Peyer's patch (tissue), 4 donors: ENCODE results near the gene EIF4E1B. TPM values are rescaled to one million over a fixed set of nuclear protein-coding genes. Genes with fewer than 3 reads are reported as not detected.

Source experiments
- DNase-seq, 3 donors: peaks; one replicate each; pipeline ENCODE4 v3.0.0-alpha.2; 2017 to 2019
- H3K27ac ChIP-seq, 4 donors: fragments of 200-600 bp; sonication (generic); one replicate each; pipeline ENCODE4 v1.5.1; 2016 to 2019
- H3K27me3 ChIP-seq, 2 donors: fragments of 200-600 bp; sonication (generic); one replicate each; pipeline ENCODE4 v1.5.1; 2019
- H3K36me3 ChIP-seq, 3 donors: fragments of 200-600 bp; sonication (generic); one replicate each; pipeline ENCODE4 v1.5.1; 2016 to 2019
- H3K4me1 ChIP-seq, 4 donors: fragments of 200-600 bp; sonication (generic); one replicate each; pipeline ENCODE4 v1.5.1; 2016 to 2019
- H3K4me3 ChIP-seq, 4 donors: fragments of 200-600 bp; sonication (generic); 1 replicate in 3 of 4; 2 replicates in 1 of 4; pipeline ENCODE4 v1.5.1; 2016 to 2019; ENCODE audit warnings: mild to moderate bottlenecking in 1 of 4
- H3K9me3 ChIP-seq, 4 donors: fragments of 200-600 bp; sonication (generic); one replicate each; pipeline ENCODE4 v1.5.1; 2016 to 2019; ENCODE audit warnings: mild to moderate bottlenecking in 1 of 4
- POLR2A ChIP-seq, 2 donors: fragments of 450-650 bp; IDR thresholded peaks; one replicate each; pipeline ENCODE4 v1.5.1; 2017; ENCODE audit warnings: antibody characterized with exemption in 2 of 2, mild to moderate bottlenecking in 2 of 2, moderate library complexity in 2 of 2
- total RNA-seq, 4 donors: library from RNA; depleted of rRNA; stranded (reverse); fragments of >200 nt; gene quantifications; one replicate each; pipeline ENCODE4 v1.1.0, GENCODE V29; 2016
- TF ChIP-seq, protein P1 (sequence below), 6 experiments: fragments of 450-650 bp in 4 of 6; fragments of 200-600 bp in 2 of 6; sonication (generic) in 1 of 6; IDR thresholded peaks; one replicate each; pipeline ENCODE4 v1.5.1; 2017 to 2019; ENCODE audit warnings: antibody characterized with exemption in 6 of 6, mild to moderate bottlenecking in 3 of 6, moderate library complexity in 1 of 6

EIF4E1B gene
- total RNA-seq, 4 donors from 2014 or later, result not detected

DNA sequence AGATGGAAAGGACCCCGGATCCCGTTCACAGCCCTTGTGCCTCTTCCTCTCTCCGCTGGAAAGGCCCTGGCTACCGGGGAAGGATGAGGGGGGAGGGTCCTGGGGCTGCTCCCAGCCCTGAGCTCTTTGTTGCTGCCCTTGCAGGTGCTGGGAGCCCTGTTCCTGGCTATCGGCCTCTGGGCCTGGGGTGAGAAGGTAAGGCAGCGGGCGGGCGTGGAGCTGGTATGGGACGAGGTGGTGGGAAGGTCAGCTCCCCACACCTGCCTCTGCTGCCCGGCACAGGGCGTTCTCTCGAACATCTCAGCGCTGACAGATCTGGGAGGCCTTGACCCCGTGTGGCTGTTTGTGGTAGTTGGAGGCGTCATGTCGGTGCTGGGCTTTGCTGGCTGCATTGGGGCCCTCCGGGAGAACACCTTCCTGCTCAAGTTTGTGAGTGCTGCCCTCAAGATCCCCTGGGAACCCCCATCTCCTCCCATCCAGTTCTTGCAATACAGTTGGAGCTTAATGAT, 21.1 kb downstream of the EIF4E1B start:
- Histone ChIP-seq H3K4me3 (no peak overlapping the region), H3K27me3 (no peaks in the 10 kb centered on the region), H3K27ac (no peak overlapping the region), H3K36me3 (peaks cover 0 to 14% (median 0%) of the 10 kb centered on the region in 3 donors), H3K4me1 (peaks cover 0 to 18% (median 12%) of the 10 kb centered on the region in 4 donors), H3K9me3 (no peaks in the 10 kb centered on the region)
- DNase-seq, result no peak
- no peak for TF ChIP-seq POLR2A (IDR thresholded peaks at IDR 0.05)

DNA sequence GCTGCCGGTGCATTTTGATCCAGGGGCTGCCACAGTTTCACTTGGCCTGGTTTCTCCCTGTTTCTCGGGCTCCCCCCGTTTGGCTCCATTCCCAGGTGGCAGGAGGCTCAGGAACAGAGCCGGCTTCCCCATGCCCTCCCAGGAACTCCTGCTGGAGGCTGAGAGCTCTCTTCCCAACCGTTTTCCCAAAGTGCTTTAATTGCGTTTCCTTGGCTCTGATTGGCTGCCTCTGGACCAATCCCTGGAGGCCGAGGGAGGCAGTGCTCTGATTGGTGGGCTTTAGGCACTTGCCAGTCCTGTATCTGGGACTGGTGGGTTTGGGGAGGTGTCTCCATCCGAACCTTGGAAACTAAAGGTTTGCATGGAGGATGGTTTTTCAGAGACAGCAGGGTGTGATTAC, 21.7 kb downstream of the EIF4E1B start:
- DNase-seq, result no peak
- H3K27ac ChIP-seq, result no peak overlapping the region
- H3K27me3 ChIP-seq, result no peaks in the 10 kb centered on the region
- peaks cover 0 to 15% (median 11%) of the 10 kb centered on the region in 4 donors for H3K4me1 ChIP-seq
- no peak overlapping the region for H3K4me3 ChIP-seq
- H3K36me3 ChIP-seq, result peaks cover 0 to 20% (median 0%) of the 10 kb centered on the region in 3 donors
- H3K9me3 ChIP-seq, result no peaks in the 10 kb centered on the region
- TF ChIP-seq, protein P1, sequence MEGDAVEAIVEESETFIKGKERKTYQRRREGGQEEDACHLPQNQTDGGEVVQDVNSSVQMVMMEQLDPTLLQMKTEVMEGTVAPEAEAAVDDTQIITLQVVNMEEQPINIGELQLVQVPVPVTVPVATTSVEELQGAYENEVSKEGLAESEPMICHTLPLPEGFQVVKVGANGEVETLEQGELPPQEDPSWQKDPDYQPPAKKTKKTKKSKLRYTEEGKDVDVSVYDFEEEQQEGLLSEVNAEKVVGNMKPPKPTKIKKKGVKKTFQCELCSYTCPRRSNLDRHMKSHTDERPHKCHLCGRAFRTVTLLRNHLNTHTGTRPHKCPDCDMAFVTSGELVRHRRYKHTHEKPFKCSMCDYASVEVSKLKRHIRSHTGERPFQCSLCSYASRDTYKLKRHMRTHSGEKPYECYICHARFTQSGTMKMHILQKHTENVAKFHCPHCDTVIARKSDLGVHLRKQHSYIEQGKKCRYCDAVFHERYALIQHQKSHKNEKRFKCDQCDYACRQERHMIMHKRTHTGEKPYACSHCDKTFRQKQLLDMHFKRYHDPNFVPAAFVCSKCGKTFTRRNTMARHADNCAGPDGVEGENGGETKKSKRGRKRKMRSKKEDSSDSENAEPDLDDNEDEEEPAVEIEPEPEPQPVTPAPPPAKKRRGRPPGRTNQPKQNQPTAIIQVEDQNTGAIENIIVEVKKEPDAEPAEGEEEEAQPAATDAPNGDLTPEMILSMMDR (IDR thresholded peaks at IDR 0.05), result no peak
- no peak for TF ChIP-seq POLR2A (IDR thresholded peaks at IDR 0.05)

DNA sequence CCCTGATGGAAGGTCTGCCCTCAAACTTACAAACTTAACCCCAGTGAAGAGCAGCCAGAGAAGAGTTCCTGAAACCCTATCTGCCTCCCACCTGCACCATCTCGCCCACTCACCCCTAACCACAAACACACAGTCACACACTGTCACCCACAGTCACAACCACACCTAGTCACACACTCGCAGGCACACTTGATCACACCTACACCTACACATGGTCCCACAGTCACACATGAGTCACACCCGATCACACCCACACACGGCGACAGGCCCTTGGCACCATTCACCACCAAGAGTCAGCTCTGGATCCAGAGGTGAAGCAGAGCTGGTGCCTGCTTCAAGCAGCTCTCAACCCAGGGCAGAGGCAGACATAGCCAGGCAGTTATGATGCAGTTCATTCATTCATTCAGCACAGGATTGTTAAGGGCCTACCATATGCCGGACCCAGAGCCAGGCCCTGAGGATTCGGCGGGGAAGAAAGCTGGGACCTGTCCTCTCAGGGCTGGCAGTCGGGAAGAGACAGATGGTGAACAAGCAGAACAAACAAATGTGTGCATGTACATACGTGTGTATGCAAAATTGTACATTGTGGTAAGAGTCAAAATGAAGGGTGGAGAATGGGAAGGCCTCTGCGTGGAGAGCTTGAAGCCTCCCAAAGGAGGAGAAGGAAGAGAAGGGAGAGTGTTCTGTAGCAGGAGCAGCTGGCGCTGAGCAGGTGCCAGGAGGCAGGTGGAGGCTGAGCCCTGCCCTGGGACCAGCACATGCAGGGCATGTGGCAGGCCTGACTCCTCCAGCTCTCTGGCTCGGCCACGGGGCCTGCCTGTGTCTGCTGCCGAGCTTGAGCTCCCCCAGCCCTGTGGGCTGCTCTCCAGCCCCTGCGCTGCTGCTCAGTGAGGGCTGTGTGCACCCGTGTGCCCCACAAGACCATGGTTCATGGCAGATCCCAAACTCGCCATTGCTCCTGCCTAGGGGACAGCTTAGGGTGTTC, 23.2 kb downstream of the EIF4E1B start:
- H3K27me3 ChIP-seq, result no peaks in the 10 kb centered on the region
- H3K36me3 ChIP-seq, result peaks cover 0 to 22% (median 0%) of the 10 kb centered on the region in 3 donors
- H3K4me1 ChIP-seq, result peaks cover 0 to 12% (median 9%) of the 10 kb centered on the region in 4 donors
- no peaks in the 10 kb centered on the region for H3K9me3 ChIP-seq
- no peak overlapping the region for H3K27ac ChIP-seq
- no peak for TF ChIP-seq POLR2A (IDR thresholded peaks at IDR 0.05)
- TF ChIP-seq, protein P1 (IDR thresholded peaks at IDR 0.05), result no peak
- DNase-seq, result no peak
- no peak overlapping the region for H3K4me3 ChIP-seq

DNA sequence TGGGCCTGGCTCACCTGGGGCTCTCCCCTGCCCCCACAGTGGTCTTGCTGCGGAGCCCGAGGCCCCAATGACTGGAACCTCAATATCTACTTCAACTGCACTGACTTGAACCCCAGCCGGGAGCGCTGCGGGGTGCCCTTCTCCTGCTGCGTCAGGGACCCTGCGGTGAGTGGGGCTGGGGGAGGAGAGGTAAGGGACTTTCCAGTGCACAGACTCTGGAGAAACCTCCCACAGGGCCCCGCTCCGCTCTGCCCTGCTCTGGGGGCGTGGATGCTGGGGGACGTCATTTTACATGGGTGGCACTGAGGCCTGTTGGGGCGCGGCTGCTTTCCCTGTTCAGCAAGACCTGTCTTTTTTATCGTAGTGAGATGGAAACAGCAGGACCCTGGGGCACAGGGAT, 24.4 kb downstream of the EIF4E1B start:
- Histone ChIP-seq H3K4me3 (no peak overlapping the region), H3K4me1 (peaks cover 0 to 17% (median 14%) of the 10 kb centered on the region in 4 donors), H3K9me3 (no peaks in the 10 kb centered on the region), H3K27me3 (no peaks in the 10 kb centered on the region), H3K36me3 (peaks cover 0 to 22% (median 0%) of the 10 kb centered on the region in 3 donors), H3K27ac (no peak overlapping the region)
- DNase-seq, result no peak
- TF ChIP-seq, protein P1 (IDR thresholded peaks at IDR 0.05), result no peak
- no peak for TF ChIP-seq POLR2A (IDR thresholded peaks at IDR 0.05)

DNA sequence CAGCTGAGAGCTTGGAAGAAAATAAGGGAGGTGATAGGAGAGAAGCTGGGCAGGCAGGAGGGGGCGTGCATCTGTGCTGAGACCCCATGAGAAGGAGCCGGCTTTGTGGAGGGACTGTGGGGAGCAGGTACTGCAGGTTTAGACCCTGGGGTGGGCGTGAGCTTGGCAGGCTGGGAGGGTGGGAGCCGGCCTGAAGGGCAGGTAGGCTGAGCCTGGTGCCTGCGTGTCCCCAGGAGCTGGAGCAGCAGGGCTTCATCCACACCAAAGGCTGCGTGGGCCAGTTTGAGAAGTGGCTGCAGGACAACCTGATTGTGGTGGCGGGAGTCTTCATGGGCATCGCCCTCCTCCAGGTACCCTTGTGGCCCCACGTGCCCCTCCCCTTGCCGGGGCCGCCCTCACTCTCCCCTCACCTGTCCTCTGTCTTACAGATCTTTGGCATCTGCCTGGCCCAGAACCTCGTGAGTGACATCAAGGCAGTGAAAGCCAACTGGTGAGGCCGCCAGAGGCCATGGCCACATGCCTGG, 26.1 kb downstream of the EIF4E1B start:
- H3K9me3 ChIP-seq, result no peaks in the 10 kb centered on the region
- H3K27ac ChIP-seq, result no peak overlapping the region
- no peak overlapping the region for H3K4me3 ChIP-seq
- no peak for DNase-seq
- TF ChIP-seq POLR2A (IDR thresholded peaks at IDR 0.05), result no peak
- TF ChIP-seq, protein P1 (IDR thresholded peaks at IDR 0.05), result no peak
- H3K36me3 ChIP-seq, result peaks cover 0 to 22% (median 0%) of the 10 kb centered on the region in 3 donors
- H3K4me1 ChIP-seq, result peaks cover 0 to 22% (median 17%) of the 10 kb centered on the region in 4 donors
- H3K27me3 ChIP-seq, result no peaks in the 10 kb centered on the region
